Naive B cell (primary cell): ENCODE data around the gene IMMP2L. TPM values are rescaled to one million over a fixed set of nuclear protein-coding genes. Genes with fewer than 3 reads are reported as not detected.

ENCODE experiments used
- ATAC-seq, 2 donors: fragments of 150-1000 bp; cut with Tn5 transposase; 2 replicates each; pipeline ENCODE4 v1.10.0; 2021; ENCODE audit warnings: low read depth in 2 of 2, mild to moderate bottlenecking in 2 of 2, moderate library complexity in 2 of 2
- DNase-seq: peaks from one replicate; pipeline ENCODE4 v3.0.0; 2022
- H3K27ac Mint-ChIP-seq, 6 donors: one replicate each; pipeline ENCODE4 v1.8.0; 2020 to 2022; ENCODE audit warnings: mild to moderate bottlenecking in 6 of 6, mixed read lengths in 6 of 6, moderate library complexity in 5 of 6, inconsistent platforms in 2 of 6
- H3K27me3 Mint-ChIP-seq, 3 donors: one replicate each; pipeline ENCODE4 v1.8.0; 2021 to 2022; ENCODE audit warnings: mixed read lengths in 3 of 3, mild to moderate bottlenecking in 1 of 3
- H3K36me3 Mint-ChIP-seq, 2 donors: one replicate each; pipeline ENCODE4 v1.8.0; 2020 to 2022; ENCODE audit warnings: mixed read lengths in 2 of 2, inconsistent platforms in 1 of 2, mild to moderate bottlenecking in 1 of 2
- H3K4me1 Mint-ChIP-seq, 3 donors: one replicate each; pipeline ENCODE4 v1.8.0; 2020 to 2022; ENCODE audit warnings: mixed read lengths in 3 of 3, inconsistent platforms in 1 of 3, mild to moderate bottlenecking in 1 of 3, moderate library complexity in 1 of 3
- H3K4me3 Mint-ChIP-seq, 8 donors: one replicate each; pipeline ENCODE4 v1.8.0; 2020 to 2022; ENCODE audit warnings: mild to moderate bottlenecking in 8 of 8, mixed read lengths in 8 of 8, moderate library complexity in 8 of 8, inconsistent platforms in 2 of 8
- H3K9me3 Mint-ChIP-seq, 7 donors: one replicate each; pipeline ENCODE4 v1.8.0; 2020 to 2022; ENCODE audit warnings: mixed read lengths in 7 of 7, mild to moderate bottlenecking in 5 of 7, inconsistent platforms in 2 of 7, moderate library complexity in 1 of 7
- polyA plus RNA-seq, 6 donors: library from polyadenylated mRNA; unstranded; fragments of 300-500 nt; fragmentation: Illumina TruSeq; gene quantifications; one replicate each; pipeline ENCODE4 v1.2.3, GENCODE V29; 2021; ENCODE audit warnings: low read depth in 6 of 6

IMMP2L gene
- polyA plus RNA-seq, 6 donors from 2014 or later: 14.9 to 34.0 (median 25.9) TPM

DNA sequence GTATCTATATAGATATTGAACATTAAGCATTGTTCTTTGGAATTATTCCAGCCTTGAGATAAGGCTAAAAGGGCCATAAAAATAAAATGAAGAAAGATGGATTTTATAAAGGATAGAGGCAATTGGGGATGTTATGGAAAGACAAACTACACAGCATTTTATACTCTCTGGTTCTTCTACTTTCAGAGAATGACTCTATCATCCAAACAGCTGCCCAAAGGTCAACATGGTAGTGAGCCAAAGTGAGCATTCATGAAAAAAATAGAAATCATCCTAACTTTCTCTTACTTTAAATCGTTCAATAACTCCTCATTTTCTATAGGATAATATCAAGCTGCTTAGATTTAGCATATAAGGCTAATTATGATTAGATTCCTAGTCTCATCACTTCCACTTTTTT, 25.2 kb downstream of the IMMP2L start:
- H3K9me3 Mint-ChIP-seq: no peaks in the 10 kb centered on the region
- H3K27ac Mint-ChIP-seq: peak overlapping the region in 1 of 6 donors; percentile 2
- H3K4me3 Mint-ChIP-seq: no peak overlapping the region
- peaks cover 8% of the 10 kb centered on the region in 2 donors for H3K36me3 Mint-ChIP-seq
- DNase-seq (no peak), ATAC-seq (no peak)
- H3K4me1 Mint-ChIP-seq: peaks cover 13 to 19% (median 19%) of the 10 kb centered on the region in 3 donors
- H3K27me3 Mint-ChIP-seq: no peaks in the 10 kb centered on the region

DNA sequence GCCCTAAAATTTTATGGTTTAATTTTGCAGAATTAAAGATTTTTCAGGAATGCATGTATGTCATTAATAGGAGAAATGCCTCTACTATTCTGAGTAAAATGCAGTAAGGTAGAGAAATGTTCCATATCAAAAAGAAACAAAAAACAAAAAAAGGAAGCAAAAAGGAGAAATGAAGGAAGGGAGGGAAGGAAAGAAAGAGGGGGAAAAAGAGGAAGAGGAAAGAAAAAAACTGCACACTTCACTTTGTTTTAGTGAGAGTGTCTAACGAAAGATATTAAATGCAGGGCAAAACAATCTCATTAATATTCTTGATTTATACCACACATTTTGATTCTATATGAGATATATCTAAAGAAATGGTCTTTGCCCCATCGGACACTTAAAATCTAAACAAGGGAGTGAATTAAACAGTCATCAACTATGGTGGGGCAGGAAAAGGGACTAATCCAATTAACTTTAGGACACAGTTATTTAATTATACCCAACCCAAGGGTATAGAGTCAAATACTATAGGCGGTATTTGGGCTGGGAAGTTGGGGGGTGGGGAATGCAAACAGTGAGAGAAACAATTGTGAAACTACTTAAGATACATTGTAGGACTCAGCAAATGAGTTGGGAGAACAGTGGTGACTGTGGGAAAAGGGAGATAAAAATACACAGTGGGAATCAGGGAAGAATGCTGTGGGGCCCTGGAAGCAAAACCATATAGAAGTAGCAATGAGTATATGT, 27.0 kb downstream of the IMMP2L start:
- H3K4me3 Mint-ChIP-seq: peak overlapping the region in 1 of 8 donors; percentile 5
- no peak for DNase-seq
- H3K27ac Mint-ChIP-seq: peak overlapping the region in 5 of 6 donors; percentile 3 to 44 (median 19)

DNA sequence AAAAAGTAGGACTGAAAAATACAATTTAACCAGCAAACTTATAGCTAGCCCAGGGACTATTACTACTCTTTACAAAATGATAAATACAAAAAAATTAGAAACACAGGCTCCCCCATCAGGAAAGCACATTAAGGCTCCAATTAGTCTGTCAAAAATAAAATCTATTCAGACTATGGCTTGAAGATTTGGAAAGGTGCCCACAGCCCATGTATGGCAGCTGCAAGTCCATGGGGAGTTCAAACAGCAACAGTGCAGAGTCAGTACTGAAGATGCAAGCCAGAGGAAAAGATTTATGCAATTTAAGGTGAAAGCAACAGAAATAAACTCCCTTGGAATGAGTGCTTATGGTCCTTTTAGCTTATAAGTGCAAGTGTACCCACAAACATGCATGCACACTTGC, 29.7 kb downstream of the IMMP2L start:
- H3K9me3 Mint-ChIP-seq: no peaks in the 10 kb centered on the region
- H3K27me3 Mint-ChIP-seq: no peaks in the 10 kb centered on the region

More for the DNA sequence above, 27.0 kb downstream of the IMMP2L start:
- no peak for ATAC-seq
- H3K9me3 Mint-ChIP-seq: no peaks in the 10 kb centered on the region
- H3K27me3 Mint-ChIP-seq: no peaks in the 10 kb centered on the region
- H3K4me1 Mint-ChIP-seq: peaks cover 13 to 22% (median 19%) of the 10 kb centered on the region in 3 donors
- H3K36me3 Mint-ChIP-seq: peaks cover 4 to 8% of the 10 kb centered on the region in 2 donors

GRCh38 chr7:111531993-111532392, 30.3 kb downstream of the IMMP2L start:
- no peaks in the 10 kb centered on the region for H3K27me3 Mint-ChIP-seq
- H3K4me3 Mint-ChIP-seq: no peak overlapping the region
- H3K27ac Mint-ChIP-seq: peak overlapping the region in 1 of 6 donors; percentile 8
- H3K4me1 Mint-ChIP-seq: peaks cover 22 to 44% (median 24%) of the 10 kb centered on the region in 3 donors
- DNase-seq: no peak
- peaks cover 0 to 5% of the 10 kb centered on the region in 2 donors for H3K36me3 Mint-ChIP-seq
- ATAC-seq: no peak
- H3K9me3 Mint-ChIP-seq: no peaks in the 10 kb centered on the region

More for the DNA sequence above, 29.7 kb downstream of the IMMP2L start:
- ATAC-seq (no peak), DNase-seq (no peak)
- peaks cover 2 to 5% of the 10 kb centered on the region in 2 donors for H3K36me3 Mint-ChIP-seq
- no peak overlapping the region for H3K27ac Mint-ChIP-seq
- H3K4me1 Mint-ChIP-seq: peaks cover 20 to 37% (median 21%) of the 10 kb centered on the region in 3 donors
- H3K4me3 Mint-ChIP-seq: no peak overlapping the region

- Mint-ChIP-seq H3K9me3 (no peaks in the 10 kb centered on the region), H3K27ac (peak overlapping the region in 2 of 6 donors; percentile 5 to 16), H3K36me3 (peaks cover 0 to 5% of the 10 kb centered on the region in 2 donors), H3K4me3 (no peak overlapping the region), H3K27me3 (no peaks in the 10 kb centered on the region), H3K4me1 (peaks cover 26 to 46% (median 28%) of the 10 kb centered on the region in 3 donors)
- ATAC-seq: no peak
- no peak for DNase-seq
Observed at GRCh38 chr7:111530356-111530668, 32.0 kb downstream of the IMMP2L start.

DNA sequence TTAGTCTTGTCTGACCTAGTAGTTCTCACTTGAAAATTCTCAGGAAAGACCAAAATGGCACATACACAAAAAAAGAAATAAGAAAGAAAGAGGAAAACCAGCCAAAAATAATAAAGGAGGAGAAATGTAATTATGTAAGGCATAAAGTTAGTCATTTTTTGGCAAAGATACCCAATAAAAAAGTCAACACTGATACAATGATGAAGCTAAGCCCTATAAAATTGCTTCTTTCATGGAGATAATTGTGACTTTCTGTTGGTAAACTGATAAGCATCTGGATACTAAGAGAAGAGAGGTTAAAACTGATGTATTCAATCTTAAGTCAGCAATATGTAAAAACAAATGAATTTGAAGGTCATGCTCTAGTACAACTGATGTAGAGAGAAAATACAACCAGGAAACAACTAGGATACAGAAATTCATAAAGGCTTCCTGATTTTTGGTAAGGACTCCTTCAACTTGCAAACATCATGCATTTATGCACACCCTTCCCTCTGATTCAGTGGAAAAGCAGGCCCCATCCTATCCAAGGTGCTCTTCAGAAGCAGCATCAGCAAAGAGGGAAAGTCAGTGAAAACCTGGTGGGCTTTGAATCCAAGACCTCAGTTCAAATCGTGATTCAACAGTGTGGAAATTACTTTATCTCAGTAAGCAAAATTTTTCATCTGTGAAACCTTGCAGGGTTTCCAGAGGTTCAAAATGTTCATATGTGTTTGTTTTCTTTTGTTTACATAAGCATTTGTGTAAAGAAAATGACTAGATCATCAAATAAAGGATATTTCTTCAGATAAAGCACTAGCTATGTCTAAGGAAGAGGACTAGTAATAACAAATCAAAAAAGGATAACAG, 32.6 kb downstream of the IMMP2L start:
- no peaks in the 10 kb centered on the region for H3K9me3 Mint-ChIP-seq
- no peaks in the 10 kb centered on the region for H3K27me3 Mint-ChIP-seq

GRCh38 chr7:111528331-111528730, 34.0 kb downstream of the IMMP2L start:
- ATAC-seq (no peak), DNase-seq (no peak)
- no peaks in the 10 kb centered on the region for H3K9me3 Mint-ChIP-seq
- peak overlapping the region in 2 of 8 donors; percentile 15 to 18 for H3K4me3 Mint-ChIP-seq
- H3K4me1 Mint-ChIP-seq: peaks cover 23 to 40% (median 30%) of the 10 kb centered on the region in 3 donors
- H3K27me3 Mint-ChIP-seq: no peaks in the 10 kb centered on the region
- H3K36me3 Mint-ChIP-seq: peaks cover 0 to 5% of the 10 kb centered on the region in 2 donors
- H3K27ac Mint-ChIP-seq: peak overlapping the region in 2 of 6 donors; percentile 4 to 64

More for the DNA sequence above, 32.6 kb downstream of the IMMP2L start:
- ATAC-seq (no peak), DNase-seq (no peak)
- Mint-ChIP-seq H3K4me3 (no peak overlapping the region), H3K27ac (peak overlapping the region in 4 of 6 donors; percentile 5 to 30 (median 18)), H3K36me3 (peaks cover 0 to 5% of the 10 kb centered on the region in 2 donors), H3K4me1 (peaks cover 26 to 42% (median 28%) of the 10 kb centered on the region in 3 donors)

- peak; percentile 42 to 50 for ATAC-seq
- DNase-seq: peak; percentile 5
- Mint-ChIP-seq H3K4me1 (peaks cover 23 to 38% (median 30%) of the 10 kb centered on the region in 3 donors), H3K27ac (peak overlapping the region in 4 of 6 donors; percentile 33 to 72 (median 59)), H3K4me3 (peak overlapping the region in 2 of 8 donors; percentile 34 to 65), H3K27me3 (no peaks in the 10 kb centered on the region), H3K36me3 (peaks cover 0 to 5% of the 10 kb centered on the region in 2 donors), H3K9me3 (no peaks in the 10 kb centered on the region)
Observed at GRCh38 chr7:111527545-111527944, 34.7 kb downstream of the IMMP2L start.

DNA sequence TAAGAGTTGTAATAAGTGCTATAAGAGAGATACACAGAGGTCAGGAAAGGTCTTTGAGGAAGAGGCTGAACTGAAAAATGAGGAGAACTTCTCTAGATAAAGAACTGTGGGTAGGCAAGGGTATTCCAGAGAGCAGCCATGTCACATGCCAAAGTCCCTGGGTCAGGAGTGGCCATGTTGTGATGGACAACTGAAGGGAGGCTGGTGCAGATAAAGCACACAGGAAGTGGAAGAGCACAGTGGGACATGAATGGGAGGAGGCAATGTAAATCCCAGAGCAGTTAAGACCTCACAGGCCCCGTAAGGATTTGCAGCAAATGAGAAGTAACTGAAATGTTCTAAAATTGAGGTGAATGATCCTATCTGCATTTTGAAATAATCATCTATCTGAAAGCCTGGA, 37.2 kb downstream of the IMMP2L start:
- peaks cover 23 to 34% (median 30%) of the 10 kb centered on the region in 3 donors for H3K4me1 Mint-ChIP-seq
- peaks cover 16 to 18% of the 10 kb centered on the region in 2 donors for H3K36me3 Mint-ChIP-seq
- H3K9me3 Mint-ChIP-seq: peaks cover 0 to 6% (median 0%) of the 10 kb centered on the region in 7 donors
- no peak overlapping the region for H3K4me3 Mint-ChIP-seq
- peak overlapping the region in 1 of 6 donors; percentile 74 for H3K27ac Mint-ChIP-seq
- DNase-seq (no peak), ATAC-seq (no peak)
- no peaks in the 10 kb centered on the region for H3K27me3 Mint-ChIP-seq

DNA sequence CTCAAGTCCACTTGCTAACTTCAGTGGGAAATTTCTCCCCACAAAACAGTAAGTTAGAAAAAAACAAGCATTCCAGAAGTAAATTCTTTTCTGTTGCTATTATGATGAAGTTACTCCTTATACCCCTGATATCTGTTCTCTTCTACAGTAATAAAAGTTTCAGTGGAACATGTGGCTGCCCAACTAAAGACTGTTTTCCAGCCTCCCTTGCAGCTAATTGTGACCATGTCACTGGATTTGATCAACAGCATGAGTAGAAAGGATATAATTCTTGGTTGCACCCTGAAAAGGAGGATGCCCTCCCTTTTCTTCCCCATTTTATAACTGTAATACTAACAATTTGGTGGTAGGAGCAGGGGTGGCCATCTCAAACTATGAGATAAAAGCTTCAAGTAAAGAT, 40.6 kb downstream of the IMMP2L start:
- no peaks in the 10 kb centered on the region for H3K27me3 Mint-ChIP-seq
- no peak for ATAC-seq
- no peak for DNase-seq
- H3K9me3 Mint-ChIP-seq: peaks cover 0 to 6% (median 0%) of the 10 kb centered on the region in 7 donors
- peaks cover 6 to 16% (median 11%) of the 10 kb centered on the region in 3 donors for H3K4me1 Mint-ChIP-seq
- peaks cover 29 to 37% of the 10 kb centered on the region in 2 donors for H3K36me3 Mint-ChIP-seq
- H3K4me3 Mint-ChIP-seq: no peak overlapping the region
- no peak overlapping the region for H3K27ac Mint-ChIP-seq

DNA sequence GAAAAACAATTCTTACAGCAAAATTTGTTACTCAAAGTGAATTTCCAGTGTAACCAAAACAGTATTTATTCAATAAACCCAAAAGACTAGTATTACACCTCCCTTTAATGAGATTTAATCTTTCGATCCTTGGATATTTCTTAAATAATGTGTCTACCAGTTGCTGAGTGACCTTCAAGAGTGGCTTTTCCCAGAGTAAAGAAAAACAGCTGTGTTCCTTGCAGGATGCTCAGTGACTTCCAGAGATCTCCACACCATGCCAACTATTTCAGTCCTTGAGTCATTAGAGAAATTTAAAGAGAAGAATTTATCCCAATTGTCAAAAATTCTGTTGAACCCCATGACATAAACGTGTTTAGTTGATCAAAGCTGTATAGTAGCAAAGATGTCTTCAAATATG, 44.0 kb downstream of the IMMP2L start:
- Mint-ChIP-seq H3K4me1 (peaks cover 0 to 4% (median 0%) of the 10 kb centered on the region in 3 donors), H3K36me3 (peaks cover 29 to 37% of the 10 kb centered on the region in 2 donors)

GRCh38 chr7:111517549-111517951, 44.7 kb downstream of the IMMP2L start:
- Mint-ChIP-seq H3K36me3 (peaks cover 29 to 37% of the 10 kb centered on the region in 2 donors), H3K27me3 (no peaks in the 10 kb centered on the region), H3K4me1 (peaks cover 0 to 4% (median 0%) of the 10 kb centered on the region in 3 donors), H3K4me3 (no peak overlapping the region), H3K9me3 (peaks cover 0 to 6% (median under 1%) of the 10 kb centered on the region in 7 donors), H3K27ac (no peak overlapping the region)
- DNase-seq (no peak), ATAC-seq (no peak)

More for the DNA sequence above, 44.0 kb downstream of the IMMP2L start:
- DNase-seq: no peak
- H3K27ac Mint-ChIP-seq: no peak overlapping the region
- no peak for ATAC-seq
- no peaks in the 10 kb centered on the region for H3K27me3 Mint-ChIP-seq
- no peak overlapping the region for H3K4me3 Mint-ChIP-seq
- peaks cover 0 to 6% (median 0%) of the 10 kb centered on the region in 7 donors for H3K9me3 Mint-ChIP-seq

- no peaks in the 10 kb centered on the region for H3K27me3 Mint-ChIP-seq
- H3K4me3 Mint-ChIP-seq: no peak overlapping the region
- no peak overlapping the region for H3K27ac Mint-ChIP-seq
Observed at GRCh38 chr7:111516612-111517011, 45.7 kb downstream of the IMMP2L start.

More at GRCh38 chr7:111516612-111517011, 45.7 kb downstream of the IMMP2L start:
- DNase-seq (no peak), ATAC-seq (no peak)
- Mint-ChIP-seq H3K9me3 (peaks cover 0 to 2% (median 0%) of the 10 kb centered on the region in 7 donors), H3K4me1 (peaks cover 0 to 4% (median 2%) of the 10 kb centered on the region in 3 donors), H3K36me3 (peaks cover 20 to 34% of the 10 kb centered on the region in 2 donors)
